Inflammatory macrophage treated with lipopolysaccharide for 1 hour (primary cell): ENCODE measurements around the gene TFE3.

Experiments used
- DNase-seq, 2 donors: peaks; one replicate each; pipeline ENCODE4 v3.0.0-alpha.2; 2020 to 2022

TFE3 gene

GRCh38 chrX:49059681-49060085 lies 16.5 kb upstream of the TFE3 start:
- DNase-seq = no peak

GRCh38 chrX:49059201-49059600 lies 16.0 kb upstream of the TFE3 start:
- DNase-seq = no peak

- DNase-seq = no peak
Measured at GRCh38 chrX:49058794-49059193, 15.6 kb upstream of the TFE3 start, which contains the start of gene CCDC120. CCDC120 (plus strand) TSS chrX:49058999; CDS start chrX:49062042, 3,043 bp downstream.

GRCh38 chrX:49054073-49054762 lies 11.1 kb upstream of the TFE3 start:
- DNase-seq = no peak

GRCh38 chrX:49053223-49054072 lies 10.3 kb upstream of the TFE3 start:
- DNase-seq = no peak

- no peak for DNase-seq
Measured at GRCh38 chrX:49043987-49044281, 777 bp upstream of the TFE3 start.

- peak in 1 of 2 donors; percentile 1 for DNase-seq
Measured at GRCh38 chrX:49042581-49043219, 457 bp downstream of the TFE3 start.

- DNase-seq = peak in 1 of 2 donors; percentile 17
Measured at GRCh38 chrX:49041744-49042580, 1.2 kb downstream of the TFE3 start.

- no peak for DNase-seq
Measured at GRCh38 chrX:49040376-49040955, 2.7 kb downstream of the TFE3 start.

GRCh38 chrX:49039598-49040375 lies 3.4 kb downstream of the TFE3 start:
- peak; percentile 48 to 68 for DNase-seq

GRCh38 chrX:49037883-49038475 lies 5.2 kb downstream of the TFE3 start:
- peak in 1 of 2 donors; percentile 6 for DNase-seq

- no peak for DNase-seq
Measured at GRCh38 chrX:49030283-49030682, 12.9 kb downstream of the TFE3 start.

- DNase-seq = no peak
Measured at GRCh38 chrX:49029876-49030275, 13.3 kb downstream of the TFE3 start.

- peak in 1 of 2 donors; percentile 7 for DNase-seq
Measured at GRCh38 chrX:49019599-49020249, 23.4 kb downstream of the TFE3 start.

GRCh38 chrX:49019050-49019449 lies 24.1 kb downstream of the TFE3 start:
- DNase-seq = no peak

- no peak for DNase-seq
Measured at GRCh38 chrX:49003696-49004095, 39.5 kb downstream of the TFE3 start.

- DNase-seq = peak; percentile 85 to 86
Measured at GRCh38 chrX:49002091-49002935, 40.8 kb downstream of the TFE3 start, which contains the start of gene GRIPAP1. GRIPAP1 (minus strand) TSS chrX:49002264; CDS start chrX:49002229, 35 bp downstream.

GRCh38 chrX:49001521-49002090 lies 41.6 kb downstream of the TFE3 start:
- peak; percentile 72 to 89 for DNase-seq

- peak; percentile 57 to 72 for DNase-seq
Measured at GRCh38 chrX:49000636-49001035, 42.5 kb downstream of the TFE3 start.
